Caco-2 (cell line): ENCODE results near the gene OR2D3. TPM values are rescaled to one million over a fixed set of nuclear protein-coding genes. Genes with fewer than 3 reads are reported as not detected.

Source experiments
- BruUV-seq: library from RNA; stranded (reverse); fragments of 400-500 nt; replicated peaks from 2 replicates; lab custom pipeline; 2021; lab: Mats Ljungman, UMichigan
- CTCF ChIA-PET: fragments of 300-600 bp; sonication (Branson Sonifier 250); formaldehyde crosslinking; loops from one replicate; lab custom pipeline; 2022; ENCODE audit warnings: antibody characterized with exemption; lab: Charles Lee
- POLR2A ChIA-PET: fragments of 300-600 bp; sonication (Branson Sonifier 250); formaldehyde crosslinking; loops from one replicate; lab custom pipeline; 2022; ENCODE audit warnings: antibody characterized with exemption; lab: Charles Lee
- DNase-seq, 2 experiments: peaks; one replicate each; pipeline versions ENCODE4 v3.0.0 to v3.0.0-alpha.2; 2020 to 2022
- H3K27me3 ChIP-seq: replicated peaks from 2 replicates; pipeline ENCODE4 v1.6.0; 2011; ENCODE audit warnings: low read length; ENCODE audit not compliant: control insufficient read depth, insufficient read depth
- H3K36me3 ChIP-seq: 2 replicates; pipeline ENCODE4 v1.5.1; 2011; ENCODE audit warnings: low read length; ENCODE audit not compliant: control insufficient read depth, insufficient read depth
- H3K4me1 ChIP-seq: fragments of 250-450 bp; sonication (Bioruptor Pico); 2 replicates; pipeline ENCODE4 v1.5.1; 2020; ENCODE audit warnings: mild to moderate bottlenecking
- H3K4me3 ChIP-seq: 2 replicates; pipeline ENCODE4 v1.5.1; 2011; ENCODE audit warnings: low read depth, mild to moderate bottlenecking, control low read depth, low read length
- H3K9me3 ChIP-seq: fragments of 250-450 bp; sonication (Bioruptor Pico); 2 replicates; pipeline ENCODE4 v1.5.1; 2020; ENCODE audit warnings: mild to moderate bottlenecking, moderate library complexity
- H3K27ac Mint-ChIP-seq: one replicate; pipeline ENCODE4 v1.8.0; 2022; ENCODE audit warnings: mixed read lengths; ENCODE audit not compliant: unreplicated experiment
- H3K27me3 Mint-ChIP-seq: one replicate; pipeline ENCODE4 v1.8.0; 2022; ENCODE audit warnings: mixed read lengths; ENCODE audit not compliant: insufficient read depth, unreplicated experiment
- H3K36me3 Mint-ChIP-seq: one replicate; pipeline ENCODE4 v1.8.0; 2022; ENCODE audit warnings: mild to moderate bottlenecking, mixed read lengths; ENCODE audit not compliant: insufficient read depth, unreplicated experiment
- H3K4me1 Mint-ChIP-seq: one replicate; pipeline ENCODE4 v1.8.0; 2022; ENCODE audit warnings: low read depth, mixed read lengths; ENCODE audit not compliant: unreplicated experiment
- H3K4me3 Mint-ChIP-seq: one replicate; pipeline ENCODE4 v1.8.0; 2022; ENCODE audit warnings: mild to moderate bottlenecking, moderate library complexity, mixed read lengths; ENCODE audit not compliant: unreplicated experiment
- H3K9me3 Mint-ChIP-seq: one replicate; pipeline ENCODE4 v1.8.0; 2022; ENCODE audit warnings: mixed read lengths; ENCODE audit not compliant: unreplicated experiment
- intact Hi-C: fragments of 100-400 bp; cut with micrococcal nuclease; formaldehyde crosslinking; loops from one replicate; pipeline ENCODE4 v1.10.0; 2022; ENCODE audit not compliant: unreplicated experiment
- total RNA-seq: library from RNA; stranded (reverse); gene quantifications from 2 replicates; pipeline ENCODE4 v1.2.3, GENCODE V29; 2022
- TF ChIP-seq, protein P1 (sequence below), 2 experiments: fragments of 200-600 bp in 1 of 2; IDR thresholded peaks; 1 replicate in 1 of 2; 2 replicates in 1 of 2; pipeline versions ENCODE4 v1.5.1 to v1.8.0; 2011 to 2022; ENCODE audit warnings: antibody characterized with exemption in 1 of 2, control low read depth in 1 of 2, inconsistent platforms in 1 of 2, low read depth in 1 of 2, low read length in 1 of 2, mild to moderate bottlenecking in 1 of 2, moderate library complexity in 1 of 2; ENCODE audit not compliant: insufficient read depth in 1 of 2, severe bottlenecking in 1 of 2, unreplicated experiment in 1 of 2

The OR2D3 gene
- total RNA-seq, 1 experiment from 2014 or later, result not detected

DNA sequence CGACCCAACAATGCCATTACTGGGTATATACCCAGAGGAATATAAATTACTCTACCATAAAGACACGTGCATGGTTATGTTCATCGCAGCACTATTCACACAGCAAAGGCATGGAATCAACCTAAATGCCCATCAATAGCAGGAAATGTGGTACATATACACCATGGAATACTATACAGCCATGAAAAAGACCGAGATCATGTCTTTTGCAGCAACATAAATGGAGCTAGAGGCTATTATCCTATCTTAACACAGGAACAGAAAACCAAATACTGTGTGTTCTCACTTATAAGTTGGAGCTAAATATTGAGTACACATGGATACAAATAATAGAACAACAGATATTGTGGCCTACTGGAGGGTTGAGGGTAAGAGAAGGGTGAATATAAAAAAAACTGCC is 32.0 kb upstream of the OR2D3 start:
- H3K4me1 ChIP-seq, result no peaks in the 10 kb centered on the region
- H3K27me3 Mint-ChIP-seq, result peaks cover 11% of the 10 kb centered on the region
- CTCF ChIA-PET, result interaction anchor here (1.0 kb wide), 1 partner anchor 76 kb away, joined by 5 read pairs; no protein-coding TSS in a partner anchor
- no peaks in the 10 kb centered on the region for H3K27me3 ChIP-seq
- no peaks in the 10 kb centered on the region for H3K9me3 ChIP-seq
- intact Hi-C loops, result no loop called here
- no TSS peak for BruUV-seq
- no peak overlapping the region for H3K27ac Mint-ChIP-seq
- no peaks in the 10 kb centered on the region for H3K9me3 Mint-ChIP-seq
- H3K4me1 Mint-ChIP-seq, result no peaks in the 10 kb centered on the region
- TF ChIP-seq, protein P1, sequence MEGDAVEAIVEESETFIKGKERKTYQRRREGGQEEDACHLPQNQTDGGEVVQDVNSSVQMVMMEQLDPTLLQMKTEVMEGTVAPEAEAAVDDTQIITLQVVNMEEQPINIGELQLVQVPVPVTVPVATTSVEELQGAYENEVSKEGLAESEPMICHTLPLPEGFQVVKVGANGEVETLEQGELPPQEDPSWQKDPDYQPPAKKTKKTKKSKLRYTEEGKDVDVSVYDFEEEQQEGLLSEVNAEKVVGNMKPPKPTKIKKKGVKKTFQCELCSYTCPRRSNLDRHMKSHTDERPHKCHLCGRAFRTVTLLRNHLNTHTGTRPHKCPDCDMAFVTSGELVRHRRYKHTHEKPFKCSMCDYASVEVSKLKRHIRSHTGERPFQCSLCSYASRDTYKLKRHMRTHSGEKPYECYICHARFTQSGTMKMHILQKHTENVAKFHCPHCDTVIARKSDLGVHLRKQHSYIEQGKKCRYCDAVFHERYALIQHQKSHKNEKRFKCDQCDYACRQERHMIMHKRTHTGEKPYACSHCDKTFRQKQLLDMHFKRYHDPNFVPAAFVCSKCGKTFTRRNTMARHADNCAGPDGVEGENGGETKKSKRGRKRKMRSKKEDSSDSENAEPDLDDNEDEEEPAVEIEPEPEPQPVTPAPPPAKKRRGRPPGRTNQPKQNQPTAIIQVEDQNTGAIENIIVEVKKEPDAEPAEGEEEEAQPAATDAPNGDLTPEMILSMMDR (IDR thresholded peaks at IDR 0.05; ENCODE audit: insufficient read depth in 1 of 2, low read depth in 1 of 2, low read length in 1 of 2, severe bottlenecking in 1 of 2, unreplicated experiment in 1 of 2), result no peak
- POLR2A ChIA-PET, result no interaction called here
- H3K4me3 Mint-ChIP-seq, result no peak overlapping the region
- no peak overlapping the region for H3K4me3 ChIP-seq
- DNase-seq, result no peak
- no peaks in the 10 kb centered on the region for H3K36me3 ChIP-seq
- no peaks in the 10 kb centered on the region for H3K36me3 Mint-ChIP-seq

DNA sequence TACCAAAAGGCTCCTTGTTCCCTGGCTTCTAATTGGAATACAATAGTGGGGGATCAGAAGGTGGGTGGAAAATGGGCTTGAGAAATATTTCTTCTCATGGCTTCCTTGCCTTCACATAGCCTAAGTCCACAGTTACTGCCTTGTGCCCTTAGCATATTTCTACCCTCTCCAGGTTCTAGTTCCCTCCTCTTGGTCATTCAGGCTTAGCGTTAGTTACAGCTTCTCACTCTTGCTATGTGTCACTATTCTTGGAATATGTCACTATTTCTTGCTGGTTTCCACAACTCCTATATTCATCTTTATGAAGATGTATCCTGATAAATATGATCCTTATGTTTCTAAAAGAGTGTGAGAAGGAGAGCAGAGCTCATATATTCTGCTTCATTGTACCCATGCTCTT is 31.0 kb upstream of the OR2D3 start:
- Histone ChIP-seq H3K36me3 (no peaks in the 10 kb centered on the region), H3K9me3 (no peaks in the 10 kb centered on the region), H3K4me3 (no peak overlapping the region), H3K27me3 (no peaks in the 10 kb centered on the region), H3K4me1 (no peaks in the 10 kb centered on the region)
- no peak for DNase-seq
- no peak overlapping the region for H3K4me3 Mint-ChIP-seq
- H3K27ac Mint-ChIP-seq, result no peak overlapping the region
- TF ChIP-seq, protein P1 (IDR thresholded peaks at IDR 0.05; ENCODE audit: insufficient read depth in 1 of 2, low read depth in 1 of 2, low read length in 1 of 2, severe bottlenecking in 1 of 2, unreplicated experiment in 1 of 2), result no peak
- ChIA-PET CTCF (interaction anchor here (1.0 kb wide), 1 partner anchor 77 kb away, joined by 5 read pairs; no protein-coding TSS in a partner anchor), POLR2A (interaction anchor here (0.5 kb wide), 1 partner anchor 287 kb away, joined by 6 read pairs; no protein-coding TSS in a partner anchor)
- no TSS peak for BruUV-seq
- peaks cover 11% of the 10 kb centered on the region for H3K27me3 Mint-ChIP-seq
- no peaks in the 10 kb centered on the region for H3K36me3 Mint-ChIP-seq
- intact Hi-C loops, result no loop called here
- no peaks in the 10 kb centered on the region for H3K9me3 Mint-ChIP-seq
- H3K4me1 Mint-ChIP-seq, result no peaks in the 10 kb centered on the region

DNA sequence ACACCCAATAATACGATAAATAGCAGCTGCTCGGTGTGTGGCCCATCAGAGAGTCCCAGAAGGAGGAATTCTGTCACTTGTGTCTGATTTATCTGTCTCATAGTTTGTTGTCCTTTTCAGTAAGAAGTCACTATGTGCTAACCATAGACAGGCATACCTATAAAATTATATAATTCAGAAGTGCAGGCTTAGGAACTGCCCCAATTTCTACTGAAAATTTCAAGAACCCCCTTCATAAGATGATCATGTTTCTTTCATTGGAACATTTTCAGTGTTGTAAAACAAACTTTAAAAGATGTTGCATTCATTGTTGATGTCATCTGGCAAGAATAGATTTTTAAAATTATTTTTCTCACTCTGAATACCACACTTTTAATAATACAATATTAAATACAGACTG is 28.4 kb upstream of the OR2D3 start, which contains the start of gene OR2D2:
OR2D2 (minus strand) TSS at position 101 of the 400 bp plus-strand sequence; CDS start at position 101, 0 bp downstream.
- Histone ChIP-seq H3K4me3 (no peak within 1 kb of the TSS), H3K4me1 (no peaks in the 10 kb centered on the region), H3K9me3 (no peaks in the 10 kb centered on the region), H3K27me3 (no peaks in the 10 kb centered on the region), H3K36me3 (no peaks in the 10 kb centered on the region)
- ChIA-PET CTCF (no interaction called here), POLR2A (no interaction called here)
- intact Hi-C loops, result no loop called here
- no peaks in the 10 kb centered on the region for H3K4me1 Mint-ChIP-seq
- BruUV-seq, result no TSS peak
- H3K27me3 Mint-ChIP-seq, result peaks cover 11% of the 10 kb centered on the region
- H3K9me3 Mint-ChIP-seq, result no peaks in the 10 kb centered on the region
- no peak within 1 kb of the TSS for H3K4me3 Mint-ChIP-seq
- no peak within 1 kb of the TSS for H3K27ac Mint-ChIP-seq
- DNase-seq, result no peak
- TF ChIP-seq, protein P1 (IDR thresholded peaks at IDR 0.05; ENCODE audit: insufficient read depth in 1 of 2, low read depth in 1 of 2, low read length in 1 of 2, severe bottlenecking in 1 of 2, unreplicated experiment in 1 of 2), result no peak
- H3K36me3 Mint-ChIP-seq, result no peaks in the 10 kb centered on the region
